HG02970 (cell line): Measurements from ENCODE around the gene ATP9B.

Experiments
- ATAC-seq: cut with Tn5 transposase; IDR thresholded peaks from one replicate; pipeline ENCODE4 v1.9.1; 2021; ENCODE audit warnings: mild to moderate bottlenecking, moderate library complexity, moderate number of reproducible peaks; ENCODE audit not compliant: unreplicated experiment, low FRiP score

The ATP9B gene

GRCh38 chr18:79386547-79386946 is 317.4 kb downstream of the ATP9B start:
- no peak for ATAC-seq

- no peak for ATAC-seq
Measured at GRCh38 chr18:79387214-79387613, 318.0 kb downstream of the ATP9B start.

- no peak for ATAC-seq
Measured at GRCh38 chr18:79387615-79388014, 318.4 kb downstream of the ATP9B start.

- no peak for ATAC-seq
Measured at GRCh38 chr18:79388043-79388442, 318.8 kb downstream of the ATP9B start.

- ATAC-seq: no peak
Measured at GRCh38 chr18:79389689-79390088, 320.5 kb downstream of the ATP9B start.

- no peak for ATAC-seq
Measured at GRCh38 chr18:79392226-79392625, 323.0 kb downstream of the ATP9B start.

- no peak for ATAC-seq
Measured at GRCh38 chr18:79393181-79393634, 324.0 kb downstream of the ATP9B start.

GRCh38 chr18:79393635-79394533 is 324.7 kb downstream of the ATP9B start:
- no peak for ATAC-seq

GRCh38 chr18:79394534-79395307 is 325.5 kb downstream of the ATP9B start:
- no peak for ATAC-seq

- no peak for ATAC-seq
Measured at GRCh38 chr18:79395308-79395640, 326.1 kb downstream of the ATP9B start.

- ATAC-seq: no peak
Measured at GRCh38 chr18:79395761-79396404, 326.7 kb downstream of the ATP9B start, which contains the start of gene NFATC1. Gene NFATC1, plus strand, starts transcription at chr18:79395930. Its CDS starts 295 bp downstream, at chr18:79396225.

GRCh38 chr18:79396431-79397246 is 327.4 kb downstream of the ATP9B start:
- no peak for ATAC-seq

- ATAC-seq: no peak
Measured at GRCh38 chr18:79397247-79397829, 328.1 kb downstream of the ATP9B start.

GRCh38 chr18:79397830-79398761 is 328.9 kb downstream of the ATP9B start:
- ATAC-seq: no peak

GRCh38 chr18:79399275-79400081 is 330.3 kb downstream of the ATP9B start:
- ATAC-seq: no peak

- ATAC-seq: no peak
Measured at GRCh38 chr18:79400091-79400590, 330.9 kb downstream of the ATP9B start.

GRCh38 chr18:79400591-79401381 is 331.6 kb downstream of the ATP9B start:
- ATAC-seq: no peak
